K562 (cell line): ENCODE data around the gene HSPA1L. TPM values are rescaled to one million over a fixed set of nuclear protein-coding genes. Genes with fewer than 3 reads are reported as not detected.

ENCODE experiments used
- ARID1B ChIP-seq: fragments of 450-650 bp; IDR thresholded peaks from 2 replicates; pipeline ENCODE4 v1.6.1; 2016; ENCODE audit warnings: antibody characterized with exemption, mild to moderate bottlenecking, inconsistent platforms
- ATF1 ChIP-seq, 2 experiments: fragments of 450-650 bp in 1 of 2; IDR thresholded peaks; 2 replicates each; pipeline ENCODE4 v1.6.1; 2016; ENCODE audit warnings: missing compliant biosample characterization in 1 of 2, missing genetic modification characterization in 1 of 2
- CREB1 ChIP-seq, 2 experiments: sonication (generic) in 1 of 2; formaldehyde crosslinking in 1 of 2; IDR thresholded peaks; 2 replicates each; pipeline versions ENCODE4 v1.6.1 to v1.8.0; 2012 to 2022; ENCODE audit warnings: inconsistent platforms in 1 of 2, mild to moderate bottlenecking in 1 of 2, missing genetic modification reagents in 1 of 2, moderate library complexity in 1 of 2
- FOXK1 ChIP-seq: sonication (generic); formaldehyde crosslinking; IDR thresholded peaks from 2 replicates; pipeline ENCODE4 v1.8.0; 2022; ENCODE audit warnings: missing genetic modification reagents, mild to moderate bottlenecking, borderline replicate concordance
- HNRNPL ChIP-seq: fragments of 200-400 bp; formaldehyde crosslinking; IDR thresholded peaks from 2 replicates; pipeline ENCODE4 v1.6.1; 2017; ENCODE audit warnings: low read depth, mild to moderate bottlenecking, low read length
- MAFG ChIP-seq: fragments of 450-650 bp; conservative IDR thresholded peaks from 2 replicates; pipeline ENCODE4 v1.6.1; 2016; ENCODE audit warnings: missing genetic modification characterization, missing compliant biosample characterization
- NCOA2 ChIP-seq, 2 experiments: fragments of 450-650 bp; IDR thresholded peaks; 2 replicates each; pipeline ENCODE4 v1.6.1; 2018; ENCODE audit warnings: mild to moderate bottlenecking in 2 of 2, moderate library complexity in 1 of 2; ENCODE audit not compliant: partially characterized antibody in 2 of 2
- NEUROD1 ChIP-seq: fragments of 150-350 bp; IDR thresholded peaks from 2 replicates; pipeline ENCODE4 v1.6.1; 2014; ENCODE audit warnings: borderline replicate concordance, low read length, low read depth; ENCODE audit not compliant: partially characterized antibody
- PRMT5 ChIP-seq: sonication (generic); formaldehyde crosslinking; IDR thresholded peaks from 2 replicates; pipeline ENCODE4 v1.5.0; 2020; ENCODE audit warnings: missing genetic modification reagents
- SIN3A ChIP-seq, 2 experiments: fragments of 150-350 bp in 1 of 2; IDR thresholded peaks; 2 replicates each; pipeline ENCODE4 v1.6.1; 2011 to 2016; ENCODE audit warnings: borderline replicate concordance in 2 of 2, low read depth in 2 of 2, low read length in 2 of 2, mild to moderate bottlenecking in 2 of 2, moderate library complexity in 2 of 2; ENCODE audit not compliant: control insufficient read depth in 1 of 2
- XRCC4 ChIP-seq: IDR thresholded peaks from one replicate; pipeline ENCODE4 v1.6.1; 2011; ENCODE audit not compliant: insufficient read depth, insufficient read length; ENCODE audit errors: extremely low read depth
- XRCC5 ChIP-seq: fragments of 200-400 bp; formaldehyde crosslinking; IDR thresholded peaks from 2 replicates; pipeline ENCODE4 v1.6.1; 2017; ENCODE audit warnings: low read depth, mild to moderate bottlenecking, low read length
- ZNF146 ChIP-seq: IDR thresholded peaks from one replicate; pipeline ENCODE4 v1.6.1; 2018; ENCODE audit warnings: missing compliant biosample characterization; ENCODE audit not compliant: unreplicated experiment
- ZNF263 ChIP-seq: sonication (generic); formaldehyde crosslinking; IDR thresholded peaks from 2 replicates; pipeline ENCODE4 v1.8.0; 2022; ENCODE audit warnings: mild to moderate bottlenecking, missing genetic modification reagents, borderline replicate concordance
- ZNF41 ChIP-seq: fragments of 250-450 bp; sonication (Bioruptor Pico); conservative IDR thresholded peaks from 2 replicates; pipeline ENCODE4 v1.4.0; 2020; ENCODE audit warnings: mild to moderate bottlenecking
- ZNF511 ChIP-seq: sonication (generic); formaldehyde crosslinking; IDR thresholded peaks from 2 replicates; pipeline ENCODE4 v1.8.0; 2022; ENCODE audit warnings: mild to moderate bottlenecking, missing genetic modification reagents
- ZNF717 ChIP-seq: fragments of 250-450 bp; sonication (Bioruptor Pico); IDR thresholded peaks from 2 replicates; pipeline ENCODE4 v1.5.0; 2021
- polyA plus RNA-seq, 8 experiments: library from polyadenylated mRNA; depleted of rRNA in 4 of 8; stranded (reverse) in 5 of 8; unstranded in 3 of 8; fragments of >200 nt; fragmentation: Nextera tagmentation in 2 of 8; fragmentation: Illumina TruSeq in 1 of 8; extraction: Ambion mirVana in 2 of 8; extraction: Trizol in 1 of 8; gene quantifications; 2 replicates each; pipeline versions ENCODE4 v1.2.1 to v1.2.3, GENCODE V29; 2011 to 2014; ENCODE audit warnings: inconsistent platforms in 1 of 8, missing spikeins in 1 of 8
- total RNA-seq, 7 experiments: library from RNA; depleted of rRNA in 6 of 7; stranded (reverse); fragments of >200 nt in 6 of 7; fragmentation: Illumina TruSeq in 2 of 7; extraction: Trizol in 2 of 7; gene quantifications; 2 replicates each; pipeline versions ENCODE4 v1.2.1 to v1.2.3, GENCODE V29; 2011 to 2021; ENCODE audit warnings: low replicate concordance in 1 of 7
- TF ChIP-seq, protein P1 (sequence below): sonication (generic); formaldehyde crosslinking; IDR thresholded peaks from 2 replicates; pipeline ENCODE4 v1.9.0; 2022; ENCODE audit warnings: mild to moderate bottlenecking, missing genetic modification reagents
- TF ChIP-seq, protein P2 (sequence below): fragments of 250-450 bp; sonication (Bioruptor Pico); IDR thresholded peaks from 2 replicates; pipeline ENCODE4 v1.4.0; 2020
- TF ChIP-seq, protein P3 (sequence below), 3 experiments: fragments of 200-800 bp in 1 of 3; sonication (Bioruptor generic) in 1 of 3; sonication (generic) in 1 of 3; formaldehyde crosslinking in 1 of 3; IDR thresholded peaks; 2 replicates each; pipeline versions ENCODE4 v1.6.1 to v1.8.0; 2016 to 2022; ENCODE audit warnings: mild to moderate bottlenecking in 2 of 3, missing compliant biosample characterization in 2 of 3, missing genetic modification characterization in 2 of 3, missing genetic modification reagents in 1 of 3

Gene HSPA1L
- total and polyA plus RNA-seq, 9 of the 15 experiments (the other 6 are each of a cell fraction or from before 2014, with no cell fraction given) = 0.14 to 2.1 (median 1.3) TPM

DNA sequence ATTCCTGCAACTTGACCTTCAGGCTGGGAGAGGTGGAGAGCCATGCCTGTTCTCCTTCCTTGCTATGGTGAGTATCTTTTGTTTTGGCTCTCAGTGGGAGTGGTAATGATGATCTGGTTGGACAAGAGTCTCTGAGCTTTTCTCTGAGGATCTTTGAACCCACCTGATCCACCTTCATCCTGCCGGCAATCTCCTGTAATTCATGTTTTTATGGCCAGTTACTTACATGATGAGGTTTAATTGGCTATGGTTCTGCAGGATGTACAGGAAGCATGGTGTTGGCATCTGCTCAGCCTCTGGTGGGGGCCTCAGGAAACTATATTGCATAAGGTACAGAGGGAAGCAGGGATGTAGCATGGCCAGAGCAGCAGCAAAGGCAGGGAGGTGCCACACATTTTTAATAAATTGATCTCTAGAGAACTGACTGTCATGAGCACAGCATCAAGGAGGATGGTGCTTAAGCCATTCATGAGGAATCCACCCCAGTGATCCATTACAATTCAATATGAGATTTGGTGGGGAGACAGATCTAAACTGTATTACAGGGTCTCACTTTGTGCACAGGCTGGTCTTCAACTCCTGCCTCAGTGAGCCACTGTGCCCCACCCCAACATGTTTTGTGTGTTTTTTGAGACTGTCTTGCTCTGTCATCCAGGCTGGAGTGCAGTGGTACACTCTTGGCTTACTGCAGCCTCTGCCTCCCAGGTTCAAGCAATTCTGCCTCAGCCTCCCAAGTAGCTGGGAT lies 22.5 kb upstream of the HSPA1L start (continued):
- TF ChIP-seq, protein P1, sequence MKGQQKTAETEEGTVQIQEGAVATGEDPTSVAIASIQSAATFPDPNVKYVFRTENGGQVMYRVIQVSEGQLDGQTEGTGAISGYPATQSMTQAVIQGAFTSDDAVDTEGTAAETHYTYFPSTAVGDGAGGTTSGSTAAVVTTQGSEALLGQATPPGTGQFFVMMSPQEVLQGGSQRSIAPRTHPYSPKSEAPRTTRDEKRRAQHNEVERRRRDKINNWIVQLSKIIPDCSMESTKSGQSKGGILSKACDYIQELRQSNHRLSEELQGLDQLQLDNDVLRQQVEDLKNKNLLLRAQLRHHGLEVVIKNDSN (CRISPR knock-in tag) = no peak; the same call in 1 of the 2 replicates
- TF ChIP-seq, protein P2, sequence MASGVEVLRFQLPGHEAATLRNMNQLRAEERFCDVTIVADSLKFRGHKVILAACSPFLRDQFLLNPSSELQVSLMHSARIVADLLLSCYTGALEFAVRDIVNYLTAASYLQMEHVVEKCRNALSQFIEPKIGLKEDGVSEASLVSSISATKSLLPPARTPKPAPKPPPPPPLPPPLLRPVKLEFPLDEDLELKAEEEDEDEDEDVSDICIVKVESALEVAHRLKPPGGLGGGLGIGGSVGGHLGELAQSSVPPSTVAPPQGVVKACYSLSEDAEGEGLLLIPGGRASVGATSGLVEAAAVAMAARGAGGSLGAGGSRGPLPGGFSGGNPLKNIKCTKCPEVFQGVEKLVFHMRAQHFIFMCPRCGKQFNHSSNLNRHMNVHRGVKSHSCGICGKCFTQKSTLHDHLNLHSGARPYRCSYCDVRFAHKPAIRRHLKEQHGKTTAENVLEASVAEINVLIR (CRISPR knock-in tag) = no peak
- TF ChIP-seq ZNF263 (CRISPR knock-in tag) (0 out of 2 replicates have a peak, but pooled peaks have one; percentile 3), CREB1 (IDR thresholded peaks at IDR 0.05) (no peak), CREB1 (CRISPR knock-in tag; IDR thresholded peaks at IDR 0.05) (0 out of 2 replicates have a peak, but pooled peaks have one; percentile 18), NEUROD1 (peak; percentile 10), ZNF41 (0 out of 2 replicates have a peak, but pooled peaks have one; percentile 53), HNRNPL (0 out of 2 replicates have a peak, but pooled peaks have one; percentile 20), MAFG (tag) (no peak), SIN3A (IDR thresholded peaks at IDR 0.05; ENCODE audit: borderline replicate concordance in 2 of 2, control insufficient read depth in 1 of 2, low read depth in 2 of 2, low read length in 2 of 2) (peak in 1 of 2 experiments; percentile 13; a peak in 2 of 4 replicates), ZNF146 (CRISPR knock-in tag) (no peak), ZNF511 (CRISPR knock-in tag) (0 out of 2 replicates have a peak, but pooled peaks have one; percentile 9), XRCC5 (0 out of 2 replicates have a peak, but pooled peaks have one; percentile 8), ZNF717 (CRISPR knock-in tag) (0 out of 2 replicates have a peak, but pooled peaks have one; percentile 24), ARID1B (no peak), NCOA2 (IDR thresholded peaks at IDR 0.05; ENCODE audit: partially characterized antibody in 2 of 2) (no peak), ATF1 (CRISPR knock-in tag; IDR thresholded peaks at IDR 0.05) (no peak), ATF1 (tag; IDR thresholded peaks at IDR 0.05) (no peak), PRMT5 (CRISPR knock-in tag) (no peak), FOXK1 (CRISPR knock-in tag) (0 out of 2 replicates have a peak, but pooled peaks have one; percentile 87), XRCC4 (no peak)
- TF ChIP-seq, protein P3, sequence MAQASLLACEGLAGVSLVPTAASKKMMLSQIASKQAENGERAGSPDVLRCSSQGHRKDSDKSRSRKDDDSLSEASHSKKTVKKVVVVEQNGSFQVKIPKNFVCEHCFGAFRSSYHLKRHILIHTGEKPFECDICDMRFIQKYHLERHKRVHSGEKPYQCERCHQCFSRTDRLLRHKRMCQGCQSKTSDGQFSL (CRISPR knock-in tag; IDR thresholded peaks at IDR 0.05) = no peak
- TF ChIP-seq, protein P3 (tag; IDR thresholded peaks at IDR 0.05) = 0 out of 4 replicates have a peak, but pooled peaks of 1 of the 2 experiments have one; percentile 53
